GM03348 (cell line): ENCODE data around the gene NAV1.

Source experiments
- DNase-seq: peaks from one replicate; pipeline ENCODE4 v3.0.0; 2012; ENCODE audit warnings: low spot score

The NAV1 gene

DNA sequence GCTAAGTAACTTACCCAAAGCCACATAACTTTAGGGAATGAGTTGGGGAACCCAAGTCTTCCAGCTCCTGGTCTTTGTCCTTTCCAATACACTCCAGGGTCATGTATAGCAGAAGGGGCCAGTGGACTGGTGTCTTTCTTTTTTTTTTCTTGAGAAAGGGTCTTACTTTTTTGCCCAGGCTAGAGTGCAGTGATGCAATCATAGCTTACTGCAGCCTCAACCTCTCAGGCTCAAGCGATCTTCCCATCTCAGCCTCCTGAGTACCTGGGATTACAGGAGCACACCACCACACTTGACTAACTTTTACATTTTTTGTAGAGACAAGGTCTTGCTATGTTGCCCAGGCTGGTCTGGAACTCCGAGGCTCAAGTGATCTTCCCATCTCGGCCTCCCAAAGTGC is 12.2 kb downstream of the NAV1 start:
- no peak for DNase-seq

DNA sequence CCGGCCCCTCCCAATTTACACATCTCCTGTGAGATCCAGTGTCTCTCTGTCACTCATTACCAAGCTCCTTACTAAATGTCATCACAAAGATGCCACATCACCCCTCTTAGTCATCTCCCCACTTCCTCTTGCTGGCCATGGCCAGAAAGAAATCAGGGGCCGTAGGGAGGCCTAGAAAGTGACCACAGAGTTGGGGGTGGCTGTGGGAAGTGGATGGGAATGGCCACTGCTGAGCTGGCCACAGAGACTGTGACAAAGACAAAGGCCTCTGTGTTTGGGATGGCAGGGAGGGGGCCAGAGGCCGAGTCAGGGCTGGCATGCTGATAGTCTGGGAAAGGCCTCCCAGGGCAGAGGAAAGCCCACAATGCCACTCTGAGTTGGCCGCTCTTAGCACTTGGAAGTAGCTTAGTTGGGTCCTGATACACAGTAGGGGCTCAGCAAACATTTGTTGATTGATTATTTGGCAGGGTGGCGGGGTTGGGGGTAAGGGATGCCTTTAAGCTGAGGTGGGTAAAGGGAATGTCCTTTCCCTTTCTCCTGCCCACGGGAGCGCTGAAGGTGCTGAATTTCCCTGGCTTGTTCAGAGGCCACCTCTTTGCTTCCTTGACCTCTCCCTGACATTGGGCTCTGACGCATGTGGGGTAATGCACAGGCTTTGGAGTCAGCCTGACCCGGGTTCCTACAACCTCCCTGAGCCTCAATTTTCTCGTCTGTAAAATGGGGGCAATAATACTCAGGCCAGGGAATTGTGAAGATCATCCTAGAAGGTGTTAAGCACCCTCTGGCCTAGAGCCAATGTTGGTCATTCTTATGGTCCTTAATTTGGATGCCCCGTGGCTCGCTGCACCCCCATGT is 13.2 kb downstream of the NAV1 start:
- DNase-seq, result peak; percentile 70

DNA sequence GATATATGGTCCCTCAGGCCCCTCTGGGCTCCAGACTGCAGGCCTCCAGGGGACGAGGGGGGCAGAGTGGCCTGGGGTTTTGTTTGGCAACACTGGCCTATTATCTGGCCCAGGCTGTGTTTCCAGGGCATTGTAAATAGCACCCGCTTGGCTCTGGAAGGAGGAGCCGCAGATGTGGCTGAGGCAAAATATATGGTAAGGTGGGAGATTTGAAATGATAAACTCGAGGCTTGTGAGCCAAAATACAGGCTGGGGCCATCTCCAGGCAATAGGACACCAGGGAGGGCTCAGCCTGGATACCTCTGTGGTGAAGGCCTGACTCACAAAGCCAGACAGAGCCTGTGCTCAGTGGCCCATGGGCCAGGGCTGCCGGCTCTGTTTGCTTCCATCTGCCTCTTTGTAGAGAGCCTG is 14.0 kb downstream of the NAV1 start:
- DNase-seq, result peak; percentile 73

- DNase-seq, result no peak
These were observed 14.7 kb downstream of the NAV1 start for GRCh38 chr1:201553496-201554189.

GRCh38 chr1:201554190-201554600 is 15.3 kb downstream of the NAV1 start:
- DNase-seq, result peak; percentile 51

GRCh38 chr1:201554789-201555592 is 16.1 kb downstream of the NAV1 start:
- DNase-seq, result no peak

DNA sequence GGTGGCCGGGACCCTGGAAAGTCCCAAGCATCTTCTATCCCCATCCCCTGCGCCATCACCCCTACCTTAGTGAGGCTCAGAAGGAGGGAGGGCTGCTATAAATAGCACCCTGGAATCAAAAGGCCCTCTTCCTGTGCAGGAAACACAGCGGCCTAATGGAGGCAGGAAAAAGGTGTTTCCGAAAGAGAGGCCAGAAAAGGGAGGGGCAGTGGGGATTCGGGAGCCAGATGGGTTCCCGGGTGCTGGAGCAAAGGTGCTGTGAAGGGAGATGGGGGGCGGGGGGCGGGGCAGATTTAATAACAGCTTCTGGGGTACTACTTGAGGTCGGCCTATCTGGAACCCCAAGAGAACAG is 16.6 kb downstream of the NAV1 start:
- no peak for DNase-seq

DNA sequence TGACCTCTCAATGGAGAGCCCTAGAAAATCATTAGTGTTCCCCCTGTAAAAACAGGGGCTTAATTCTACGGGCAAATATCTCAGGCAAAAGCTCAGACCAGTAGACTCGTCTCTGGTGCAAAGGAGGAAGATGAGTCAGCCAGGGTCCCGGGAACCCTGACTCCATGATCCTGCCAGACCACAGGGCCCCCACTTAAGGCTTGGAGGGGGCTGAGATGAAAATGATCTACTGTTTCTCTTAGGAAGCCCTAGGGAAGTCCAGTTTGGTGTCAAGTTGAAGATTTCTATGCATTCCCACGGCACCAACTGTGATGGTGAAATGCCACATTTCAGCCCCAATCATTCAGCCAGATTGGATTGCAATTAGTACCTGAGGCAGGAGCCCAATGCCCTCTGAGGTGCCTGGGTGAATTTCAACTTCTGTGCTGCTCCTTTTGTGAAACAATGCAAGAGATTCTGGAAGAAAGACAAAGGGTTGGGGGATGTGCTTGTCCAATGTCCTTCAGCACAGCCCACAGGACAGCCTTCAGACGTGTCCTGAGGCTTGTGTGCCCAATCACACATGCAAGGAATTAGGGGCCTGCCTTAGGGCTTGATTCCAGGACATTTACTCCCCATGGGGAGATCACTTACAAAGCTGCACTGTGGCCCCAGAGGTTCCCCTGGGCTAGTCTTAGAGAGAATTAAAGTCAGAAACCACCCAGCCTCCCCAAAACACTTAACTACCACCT is 18.1 kb downstream of the NAV1 start:
- DNase-seq, result no peak

GRCh38 chr1:201557572-201557958 is 18.6 kb downstream of the NAV1 start:
- no peak for DNase-seq

- peak; percentile 89 for DNase-seq
These were observed 20.8 kb downstream of the NAV1 start for GRCh38 chr1:201559679-201560162.

DNA sequence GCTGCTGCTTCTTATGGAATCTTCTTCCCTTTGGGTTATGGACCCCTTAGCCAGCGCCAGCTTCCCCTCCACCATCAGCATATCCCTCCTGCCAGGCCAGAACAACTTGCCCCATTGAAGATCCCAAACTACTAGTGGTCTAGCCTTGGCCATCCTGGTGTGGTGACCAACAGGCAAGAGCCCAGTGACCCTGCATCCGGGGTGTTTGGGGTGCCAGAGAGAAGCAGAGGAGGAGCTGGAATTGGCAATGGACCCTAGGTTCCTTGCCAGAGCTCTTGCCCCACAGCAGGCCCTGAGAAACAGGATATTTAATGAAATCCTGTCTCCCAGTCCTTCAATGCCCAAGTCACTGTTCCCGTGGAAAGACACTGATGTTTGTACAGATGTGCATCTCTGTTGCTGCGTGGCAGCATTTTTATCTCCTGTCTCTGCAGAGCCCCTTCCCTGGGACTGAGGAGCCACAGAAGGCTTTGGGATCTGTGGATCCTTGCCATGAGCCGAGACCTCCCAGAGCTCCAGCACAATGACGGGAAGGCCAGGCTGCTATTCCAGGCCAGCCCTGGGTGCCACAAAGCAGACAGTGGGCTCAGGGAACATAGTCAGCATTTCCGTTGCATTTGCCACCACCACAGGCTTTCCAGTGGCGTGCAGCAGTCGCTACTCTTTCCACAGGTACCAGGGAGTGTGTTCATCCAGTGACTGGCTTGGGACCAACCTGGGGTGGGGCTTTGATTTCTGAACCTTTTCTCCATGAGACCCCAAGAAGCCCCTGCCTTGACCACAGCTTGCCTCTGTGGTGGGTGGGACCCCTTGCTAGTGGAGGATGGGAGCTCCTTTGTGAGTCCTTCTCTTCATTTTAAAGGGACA is 21.6 kb downstream of the NAV1 start:
- no peak for DNase-seq

GRCh38 chr1:201561195-201561564 is 22.3 kb downstream of the NAV1 start:
- DNase-seq, result no peak

DNA sequence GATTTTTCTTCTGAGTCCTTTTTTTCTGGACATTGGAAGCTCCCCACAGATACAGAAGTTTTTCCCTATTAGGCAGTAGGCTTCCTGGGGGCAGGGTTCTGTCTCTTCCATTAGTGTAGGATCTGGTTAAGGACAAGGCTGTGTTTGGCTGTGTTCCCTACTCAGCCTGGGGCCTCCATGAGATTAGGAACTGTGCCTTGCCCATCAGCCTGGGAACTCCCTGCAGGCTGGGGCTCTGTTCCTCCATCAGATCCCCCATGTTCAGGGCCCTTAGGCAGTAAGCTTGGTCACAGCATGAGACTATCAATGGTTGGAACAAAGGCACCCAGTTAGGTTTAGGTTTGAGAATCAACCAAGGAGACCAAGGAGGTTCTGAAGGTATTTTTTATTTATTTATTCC is 22.7 kb downstream of the NAV1 start:
- no peak for DNase-seq

DNA sequence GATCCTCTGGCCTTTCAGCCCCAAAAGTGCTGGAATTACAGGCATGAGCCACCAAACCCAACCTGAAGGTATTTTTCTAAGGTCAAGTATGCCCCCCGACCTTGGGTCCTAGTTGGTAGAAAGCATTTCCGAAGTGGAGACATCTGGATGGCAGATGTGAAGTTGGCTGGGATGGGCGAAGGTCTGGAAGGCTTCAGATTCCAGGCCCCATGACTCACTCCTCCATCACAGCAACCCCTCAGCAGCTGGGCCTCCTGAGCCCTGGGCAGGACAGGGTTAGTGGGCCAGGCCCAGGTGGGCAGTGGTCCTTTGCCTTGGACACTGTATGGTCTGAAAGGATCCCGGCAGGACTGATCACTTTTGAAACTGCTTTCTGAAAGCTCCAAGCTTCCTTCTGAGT is 23.3 kb downstream of the NAV1 start:
- peak; percentile 94 for DNase-seq

GRCh38 chr1:201562659-201563405 is 23.9 kb downstream of the NAV1 start:
- DNase-seq, result peak; percentile 90

DNA sequence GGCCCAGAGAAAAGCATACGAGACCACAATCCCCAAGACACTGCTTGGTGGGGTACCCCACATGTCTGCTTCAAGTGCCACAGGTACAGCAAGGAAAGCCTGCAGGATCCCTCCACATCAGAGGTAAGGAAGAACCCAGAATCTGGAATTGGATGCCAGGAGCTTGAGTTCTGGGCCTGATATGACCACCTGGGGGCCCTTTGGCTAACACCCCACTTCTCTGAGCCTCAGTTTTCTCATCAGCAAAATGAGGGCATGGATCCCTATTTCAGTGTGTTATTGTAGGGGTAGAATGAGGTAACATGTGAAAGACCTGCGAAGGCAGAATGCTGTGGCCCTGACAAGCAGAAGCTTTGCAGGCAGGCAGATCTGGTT is 24.5 kb downstream of the NAV1 start:
- DNase-seq, result no peak

DNA sequence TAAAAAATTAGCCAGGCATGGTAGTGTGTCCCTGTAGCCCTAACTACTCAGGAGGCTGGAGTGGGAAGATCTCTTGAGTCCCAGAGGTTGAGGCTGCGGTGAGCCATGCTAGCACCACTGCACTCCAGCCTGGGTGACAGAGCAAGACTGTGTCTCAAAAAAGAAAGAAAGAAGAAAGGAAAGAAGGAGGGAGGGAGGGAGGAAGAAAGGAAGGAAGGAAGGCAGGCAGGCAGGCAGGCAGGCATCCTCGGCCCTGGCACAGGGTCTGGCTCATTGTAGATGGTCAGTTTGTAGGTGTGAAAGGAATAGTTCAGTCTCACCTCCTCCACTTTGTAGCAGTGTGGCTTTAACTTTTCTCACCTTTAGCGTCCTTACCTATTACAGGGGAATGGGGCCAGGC is 25.0 kb downstream of the NAV1 start:
- DNase-seq, result no peak

- no peak for DNase-seq
These were observed 26.2 kb downstream of the NAV1 start for GRCh38 chr1:201565024-201565730.

DNA sequence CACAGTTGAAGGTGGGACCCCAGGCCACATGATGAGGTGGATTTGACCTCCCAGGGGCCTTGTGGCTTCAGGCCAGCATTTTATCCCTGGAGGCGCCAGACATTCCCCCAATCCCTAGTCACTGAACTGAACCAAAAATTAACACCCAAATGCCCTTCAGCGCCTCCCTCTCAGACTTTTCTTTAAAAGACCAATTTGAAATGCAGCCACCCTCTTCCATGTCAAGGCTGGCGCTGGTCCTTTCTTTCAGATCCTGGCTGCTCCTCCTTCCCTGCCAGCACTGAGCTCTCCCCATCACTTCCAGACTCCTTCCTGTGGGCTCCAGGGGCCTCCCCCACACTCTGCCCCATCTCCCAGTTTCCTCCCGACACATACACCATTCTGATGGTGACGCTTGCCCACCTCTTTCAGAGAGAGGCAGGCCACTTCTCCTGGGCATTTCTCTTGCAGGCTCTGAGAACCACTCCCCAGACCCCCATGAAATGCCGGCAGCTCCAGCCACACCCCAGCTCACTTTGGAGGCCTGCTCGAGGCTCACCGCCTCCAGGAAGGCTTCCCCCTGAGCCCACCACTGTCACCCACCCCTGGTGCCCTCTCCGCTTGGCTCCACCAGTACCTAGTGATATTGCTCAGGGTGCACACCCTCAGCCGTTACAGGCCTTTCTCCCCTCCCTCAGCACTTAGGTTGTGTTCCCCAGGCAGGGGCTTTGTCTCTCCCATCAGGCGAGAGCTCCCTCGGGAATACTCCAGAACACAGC is 27.0 kb downstream of the NAV1 start:
- DNase-seq, result no peak
